Prostate gland (tissue), 2 donors: ENCODE results near the gene TOP1.

Experiments
- POLR2A ChIP-seq: fragments of 450-650 bp; IDR thresholded peaks from one replicate; pipeline ENCODE4 v1.6.1; 2016; ENCODE audit warnings: antibody characterized with exemption, mild to moderate bottlenecking
- TF ChIP-seq, protein P1 (sequence below), 4 experiments: fragments of 200-600 bp in 2 of 4; fragments of 450-650 bp in 2 of 4; sonication (generic) in 2 of 4; IDR thresholded peaks; 1 replicate in 3 of 4; 2 replicates in 1 of 4; pipeline ENCODE4 v1.5.1; 2016 to 2019; ENCODE audit warnings: antibody characterized with exemption in 4 of 4, mild to moderate bottlenecking in 2 of 4, moderate library complexity in 2 of 4

- TF ChIP-seq, protein P1, sequence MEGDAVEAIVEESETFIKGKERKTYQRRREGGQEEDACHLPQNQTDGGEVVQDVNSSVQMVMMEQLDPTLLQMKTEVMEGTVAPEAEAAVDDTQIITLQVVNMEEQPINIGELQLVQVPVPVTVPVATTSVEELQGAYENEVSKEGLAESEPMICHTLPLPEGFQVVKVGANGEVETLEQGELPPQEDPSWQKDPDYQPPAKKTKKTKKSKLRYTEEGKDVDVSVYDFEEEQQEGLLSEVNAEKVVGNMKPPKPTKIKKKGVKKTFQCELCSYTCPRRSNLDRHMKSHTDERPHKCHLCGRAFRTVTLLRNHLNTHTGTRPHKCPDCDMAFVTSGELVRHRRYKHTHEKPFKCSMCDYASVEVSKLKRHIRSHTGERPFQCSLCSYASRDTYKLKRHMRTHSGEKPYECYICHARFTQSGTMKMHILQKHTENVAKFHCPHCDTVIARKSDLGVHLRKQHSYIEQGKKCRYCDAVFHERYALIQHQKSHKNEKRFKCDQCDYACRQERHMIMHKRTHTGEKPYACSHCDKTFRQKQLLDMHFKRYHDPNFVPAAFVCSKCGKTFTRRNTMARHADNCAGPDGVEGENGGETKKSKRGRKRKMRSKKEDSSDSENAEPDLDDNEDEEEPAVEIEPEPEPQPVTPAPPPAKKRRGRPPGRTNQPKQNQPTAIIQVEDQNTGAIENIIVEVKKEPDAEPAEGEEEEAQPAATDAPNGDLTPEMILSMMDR (IDR thresholded peaks at IDR 0.05): peak; percentile 83 to 95 (median 94)
- no peak for TF ChIP-seq POLR2A
These were observed 144.6 kb downstream of the TOP1 start for GRCh38 chr20:41173161-41173721.
